KMS-11 (cell line): ENCODE data around the gene ABHD8.

Experiments used
- H2AFZ ChIP-seq: fragments of 200-600 bp; sonication (generic); 2 replicates; pipeline ENCODE4 v1.6.1; 2016; ENCODE audit warnings: antibody characterized with exemption, mixed run types, low read depth
- H3K27ac ChIP-seq: fragments of 200-600 bp; sonication (generic); 2 replicates; pipeline ENCODE4 v1.6.1; 2016; ENCODE audit warnings: mild to moderate bottlenecking, mixed run types
- H3K27me3 ChIP-seq: fragments of 200-600 bp; sonication (generic); 2 replicates; pipeline ENCODE4 v1.6.1; 2017; ENCODE audit warnings: mild to moderate bottlenecking, low read depth, mixed run types, moderate library complexity; ENCODE audit not compliant: insufficient read depth
- H3K36me3 ChIP-seq: fragments of 200-600 bp; sonication (generic); 2 replicates; pipeline ENCODE4 v1.6.1; 2017; ENCODE audit warnings: mild to moderate bottlenecking, mixed run types; ENCODE audit not compliant: insufficient read depth
- H3K4me1 ChIP-seq: fragments of 200-600 bp; sonication (generic); 2 replicates; pipeline ENCODE4 v1.6.1; 2016; ENCODE audit warnings: mild to moderate bottlenecking, low read depth, mixed run types; ENCODE audit not compliant: poor library complexity, severe bottlenecking
- H3K4me2 ChIP-seq: fragments of 200-600 bp; sonication (generic); 2 replicates; pipeline ENCODE4 v1.7.0; 2016; ENCODE audit warnings: mild to moderate bottlenecking, mixed run types
- H3K4me3 ChIP-seq: fragments of 200-600 bp; sonication (generic); IDR thresholded peaks from 2 replicates; pipeline ENCODE4 v1.6.1; 2017; ENCODE audit warnings: low read depth, low read length, mixed read lengths; ENCODE audit not compliant: insufficient read depth
- H3K79me2 ChIP-seq: fragments of 200-600 bp; sonication (generic); 2 replicates; pipeline ENCODE4 v1.6.1; 2016; ENCODE audit warnings: low read depth, mixed run types; ENCODE audit not compliant: insufficient read depth
- H3K9ac ChIP-seq: fragments of 200-600 bp; sonication (generic); 2 replicates; pipeline ENCODE4 v1.6.1; 2016; ENCODE audit warnings: mild to moderate bottlenecking, mixed run types
- H4K20me1 ChIP-seq: fragments of 200-600 bp; sonication (generic); 2 replicates; pipeline ENCODE4 v1.6.1; 2016; ENCODE audit warnings: mild to moderate bottlenecking, mixed run types; ENCODE audit not compliant: insufficient read depth
- CTCF ChIP-seq: fragments of 200-600 bp; sonication (generic); conservative IDR thresholded peaks from 2 replicates; pipeline ENCODE4 v1.6.1; 2017; ENCODE audit warnings: low read depth, mild to moderate bottlenecking, antibody characterized with exemption, low read length, moderate library complexity, mixed read lengths

The ABHD8 gene

GRCh38 chr19:17325133-17325532 is 21.9 kb upstream of the ABHD8 start:
- H3K79me2 ChIP-seq: no peaks in the 10 kb centered on the region

GRCh38 chr19:17324357-17325114 is 21.3 kb upstream of the ABHD8 start:
- Histone ChIP-seq H3K4me3 (no peak overlapping the region), H3K4me2 (no peak overlapping the region), H3K27ac (no peak overlapping the region), H3K4me1 (no peaks in the 10 kb centered on the region), H3K79me2 (no peaks in the 10 kb centered on the region), H3K27me3 (no peaks in the 10 kb centered on the region), H3K9ac (no peak overlapping the region), H3K36me3 (no peaks in the 10 kb centered on the region), H2AFZ (no peak overlapping the region), H4K20me1 (no peaks in the 10 kb centered on the region)
- no peak for TF ChIP-seq CTCF

More at GRCh38 chr19:17325133-17325532, 21.9 kb upstream of the ABHD8 start:
- Histone ChIP-seq H3K27ac (no peak overlapping the region), H3K27me3 (no peaks in the 10 kb centered on the region), H3K4me1 (no peaks in the 10 kb centered on the region), H2AFZ (no peak overlapping the region), H4K20me1 (no peaks in the 10 kb centered on the region), H3K4me2 (no peak overlapping the region), H3K36me3 (no peaks in the 10 kb centered on the region), H3K4me3 (no peak overlapping the region), H3K9ac (no peak overlapping the region)
- no peak for TF ChIP-seq CTCF

DNA sequence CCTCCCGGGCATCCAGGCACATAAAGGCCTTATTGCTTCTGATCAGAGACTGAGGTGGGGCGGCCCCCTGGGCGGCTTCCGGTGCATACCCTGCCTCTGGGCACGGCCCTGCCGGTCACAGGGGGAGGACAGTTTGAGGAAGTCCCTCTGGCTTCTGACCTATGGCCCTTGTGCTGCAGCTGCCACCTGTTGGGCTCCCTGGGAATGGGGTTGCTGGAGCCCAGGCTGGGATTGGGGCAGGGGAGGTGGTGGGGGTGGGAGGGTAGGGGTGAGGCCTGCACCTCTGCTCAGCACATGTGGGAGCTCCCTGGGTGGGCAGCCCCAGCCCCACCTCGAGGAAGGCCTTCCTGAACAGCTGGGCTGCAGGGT is 20.7 kb upstream of the ABHD8 start:
- H3K4me3 ChIP-seq: no peak overlapping the region
- H3K9ac ChIP-seq: no peak overlapping the region
- H3K36me3 ChIP-seq: no peaks in the 10 kb centered on the region
- H2AFZ ChIP-seq: no peak overlapping the region
- H3K27me3 ChIP-seq: no peaks in the 10 kb centered on the region
- no peak overlapping the region for H3K4me2 ChIP-seq
- no peak overlapping the region for H3K27ac ChIP-seq
- TF ChIP-seq CTCF: no peak
- H3K79me2 ChIP-seq: no peaks in the 10 kb centered on the region
- no peaks in the 10 kb centered on the region for H3K4me1 ChIP-seq
- H4K20me1 ChIP-seq: no peaks in the 10 kb centered on the region

DNA sequence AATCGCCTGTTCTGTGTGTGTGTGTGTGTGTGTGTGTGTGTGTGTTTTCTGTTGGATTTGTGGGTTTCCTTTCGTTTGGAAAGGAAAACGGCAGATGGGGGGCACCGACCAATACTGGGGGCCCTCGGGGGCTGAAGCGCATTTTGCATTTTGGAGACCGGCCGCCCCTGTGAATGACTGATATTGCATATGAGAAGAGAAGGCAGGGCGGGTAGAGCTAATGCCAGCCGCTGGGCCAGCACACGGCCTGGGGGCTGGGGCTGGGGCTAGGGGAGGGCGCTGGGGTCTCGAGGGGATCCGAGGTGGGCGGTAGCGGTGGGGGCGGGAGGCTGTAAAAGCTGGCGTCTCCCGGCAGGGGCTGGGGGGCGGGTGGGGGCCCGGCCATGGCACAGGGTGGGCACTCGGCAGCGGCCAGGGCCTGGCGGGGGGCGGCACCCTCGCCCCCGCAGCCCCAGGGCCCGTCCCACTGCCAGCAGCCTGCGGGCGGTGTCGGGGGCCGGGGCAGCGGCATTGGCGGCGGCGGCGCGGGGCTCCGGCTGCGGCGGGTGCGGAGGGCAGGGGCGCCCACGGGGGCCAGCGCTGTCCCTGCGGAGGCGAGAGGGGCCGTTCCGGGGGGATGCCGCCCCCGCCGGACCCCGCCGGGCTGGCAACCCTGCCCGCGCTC is 20.2 kb upstream of the ABHD8 start:
- Histone ChIP-seq H3K79me2 (no peaks in the 10 kb centered on the region), H3K27ac (no peak overlapping the region), H3K4me1 (no peaks in the 10 kb centered on the region), H3K4me3 (no peak overlapping the region), H2AFZ (no peak overlapping the region), H3K27me3 (no peaks in the 10 kb centered on the region), H3K36me3 (no peaks in the 10 kb centered on the region), H4K20me1 (no peaks in the 10 kb centered on the region), H3K4me2 (no peak overlapping the region), H3K9ac (no peak overlapping the region)
- no peak for TF ChIP-seq CTCF
